A673 (cell line): Measurements from ENCODE around the gene ANXA10.

Experiments used
- EZH2 ChIP-seq: fragments of 200-600 bp; sonication (generic); IDR thresholded peaks from 2 replicates; pipeline ENCODE4 v1.6.1; 2017; ENCODE audit warnings: borderline replicate concordance, low read depth, mild to moderate bottlenecking, mixed read lengths, antibody characterized with exemption, low read length; ENCODE audit not compliant: poor library complexity, severe bottlenecking
- TF ChIP-seq, protein P1 (sequence below): fragments of 300-800, 200-600 bp; sonication (generic); conservative IDR thresholded peaks from 2 replicates; pipeline ENCODE4 v1.5.1; 2017; ENCODE audit warnings: low read depth, mild to moderate bottlenecking, antibody characterized with exemption, low read length, moderate library complexity, mixed read lengths

DNA sequence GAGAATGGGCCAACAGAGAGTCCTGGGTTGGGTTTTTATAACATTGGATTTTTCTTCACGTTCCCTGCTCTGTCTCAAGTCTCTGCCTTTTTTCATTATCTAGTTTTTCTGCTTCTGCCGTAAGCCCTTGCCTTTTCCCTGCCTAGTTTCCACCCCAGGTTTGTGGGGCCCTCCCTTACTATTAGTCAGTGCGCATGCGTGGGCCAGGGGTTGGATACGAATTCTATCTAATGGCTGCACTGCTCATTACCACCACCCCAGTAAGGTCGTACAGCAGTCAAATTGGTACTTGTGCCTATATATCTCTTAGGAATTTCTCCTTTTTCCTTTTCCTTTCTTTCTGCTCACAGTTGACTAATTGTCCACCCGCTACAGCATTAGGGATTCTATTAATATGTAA is 49.4 kb downstream of the ANXA10 start:
- TF ChIP-seq, protein P1, sequence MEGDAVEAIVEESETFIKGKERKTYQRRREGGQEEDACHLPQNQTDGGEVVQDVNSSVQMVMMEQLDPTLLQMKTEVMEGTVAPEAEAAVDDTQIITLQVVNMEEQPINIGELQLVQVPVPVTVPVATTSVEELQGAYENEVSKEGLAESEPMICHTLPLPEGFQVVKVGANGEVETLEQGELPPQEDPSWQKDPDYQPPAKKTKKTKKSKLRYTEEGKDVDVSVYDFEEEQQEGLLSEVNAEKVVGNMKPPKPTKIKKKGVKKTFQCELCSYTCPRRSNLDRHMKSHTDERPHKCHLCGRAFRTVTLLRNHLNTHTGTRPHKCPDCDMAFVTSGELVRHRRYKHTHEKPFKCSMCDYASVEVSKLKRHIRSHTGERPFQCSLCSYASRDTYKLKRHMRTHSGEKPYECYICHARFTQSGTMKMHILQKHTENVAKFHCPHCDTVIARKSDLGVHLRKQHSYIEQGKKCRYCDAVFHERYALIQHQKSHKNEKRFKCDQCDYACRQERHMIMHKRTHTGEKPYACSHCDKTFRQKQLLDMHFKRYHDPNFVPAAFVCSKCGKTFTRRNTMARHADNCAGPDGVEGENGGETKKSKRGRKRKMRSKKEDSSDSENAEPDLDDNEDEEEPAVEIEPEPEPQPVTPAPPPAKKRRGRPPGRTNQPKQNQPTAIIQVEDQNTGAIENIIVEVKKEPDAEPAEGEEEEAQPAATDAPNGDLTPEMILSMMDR, result no peak
- TF ChIP-seq EZH2, result no peak
